Stimulated activated CD8-positive, alpha-beta memory T cell treated with anti-CD3 and anti-CD28 coated beads, Interleukin-12 subunit alpha, Interleukin-12 subunit beta, amount 100 ng/mL, for 24 hours (primary cell): ENCODE data around the gene PAX5.
A peak's percentile ranks its signal among the peaks of the same experiment; 100 is the strongest.
"Not testable (repeated sequence)": the region's sequence is repeated elsewhere in the genome, so short reads cannot be mapped to it uniquely, and the experiment has no call there.

Experiments used
- DNase-seq: peaks from one replicate; pipeline ENCODE4 v3.0.0-alpha.2; 2020; ENCODE audit errors: extremely low read depth

PAX5 gene

DNA sequence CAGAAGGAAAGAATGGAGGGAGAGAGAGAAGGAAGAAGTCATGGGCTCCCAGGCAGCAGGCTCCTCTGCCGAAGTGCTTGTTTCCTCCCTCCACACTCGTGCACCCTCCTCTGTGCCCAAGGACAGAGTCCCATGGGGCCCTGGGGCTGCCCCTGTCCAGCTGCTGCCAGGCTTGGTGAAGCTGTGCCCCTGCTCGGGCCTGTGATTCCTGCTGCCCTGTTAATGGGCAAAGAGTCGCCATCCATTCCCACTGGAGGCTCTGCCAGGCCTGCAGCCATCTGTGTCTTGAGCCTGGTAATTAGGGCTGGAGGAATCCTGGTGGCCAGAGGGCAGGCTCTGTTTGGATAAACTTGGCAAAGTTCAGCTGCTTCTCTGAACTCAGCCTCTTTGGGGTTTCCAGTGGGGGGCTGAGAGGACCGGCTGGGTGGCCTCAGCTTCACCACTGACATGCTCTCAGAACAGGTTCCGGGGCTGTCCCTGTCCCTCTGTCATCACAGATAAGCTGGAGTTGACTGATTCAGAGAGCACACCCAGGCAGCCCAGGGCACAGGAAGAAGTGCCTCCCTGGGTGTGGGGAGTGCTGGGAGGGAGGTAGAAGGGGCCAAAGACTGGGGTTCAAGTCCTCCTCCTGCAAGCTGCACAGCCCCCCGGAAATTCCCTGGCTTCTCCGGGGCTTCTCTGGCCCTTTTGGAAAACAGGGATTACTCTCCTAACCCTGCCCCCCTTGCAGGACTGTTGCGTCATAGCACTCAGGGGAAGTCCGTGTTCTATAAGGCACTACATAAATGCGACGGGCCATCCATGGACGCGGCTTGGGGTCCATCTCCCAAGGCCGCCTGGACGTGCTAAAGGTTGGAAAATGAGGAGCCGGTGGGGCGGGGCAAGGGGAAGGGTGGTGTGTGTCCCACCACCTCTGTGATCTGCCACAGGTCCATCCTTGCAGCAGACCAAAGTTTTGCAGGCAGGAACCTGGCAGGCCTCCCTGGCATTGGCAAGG, 154.8 kb downstream of the PAX5 start:
- no peak for DNase-seq

DNA sequence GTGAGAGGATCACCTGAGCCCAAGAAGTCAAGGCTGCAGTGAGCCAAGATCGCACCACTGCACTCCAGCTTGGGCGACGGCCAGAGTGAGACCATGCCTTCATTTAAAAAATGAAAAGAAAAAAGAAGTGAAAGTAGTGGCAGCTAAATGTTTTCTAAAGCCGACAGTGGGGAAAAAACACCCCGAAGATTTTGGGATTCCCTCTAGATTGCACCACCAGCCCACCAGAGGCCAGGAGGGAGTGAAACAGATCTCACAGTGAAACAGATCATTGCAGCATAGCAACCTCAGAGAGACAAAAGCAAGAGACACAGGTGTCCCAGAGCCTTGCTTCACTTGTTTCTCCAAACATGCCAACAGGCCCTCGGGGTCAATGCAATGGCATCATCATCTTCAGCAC, 156.8 kb downstream of the PAX5 start:
- DNase-seq: no peak

DNA sequence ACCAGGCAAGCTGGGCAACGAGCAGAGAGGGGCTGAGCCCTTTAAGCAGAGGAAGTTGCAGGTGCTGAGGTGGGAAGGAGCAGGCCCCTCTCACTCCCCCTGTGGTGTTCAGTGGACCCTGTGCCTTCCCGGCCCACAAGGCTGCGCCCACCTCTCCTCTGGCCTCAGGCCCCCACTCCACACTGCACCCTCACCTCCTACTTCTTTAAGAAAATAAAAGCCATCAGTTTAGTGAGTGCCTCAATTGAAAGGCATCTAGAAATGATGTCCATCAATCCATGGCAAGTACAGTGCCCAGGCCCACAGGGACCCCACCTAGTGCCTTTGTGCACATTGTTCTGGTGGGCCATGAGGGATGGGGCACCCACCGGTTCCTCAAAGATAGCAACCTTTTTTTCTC, 158.0 kb downstream of the PAX5 start:
- DNase-seq: no peak

DNA sequence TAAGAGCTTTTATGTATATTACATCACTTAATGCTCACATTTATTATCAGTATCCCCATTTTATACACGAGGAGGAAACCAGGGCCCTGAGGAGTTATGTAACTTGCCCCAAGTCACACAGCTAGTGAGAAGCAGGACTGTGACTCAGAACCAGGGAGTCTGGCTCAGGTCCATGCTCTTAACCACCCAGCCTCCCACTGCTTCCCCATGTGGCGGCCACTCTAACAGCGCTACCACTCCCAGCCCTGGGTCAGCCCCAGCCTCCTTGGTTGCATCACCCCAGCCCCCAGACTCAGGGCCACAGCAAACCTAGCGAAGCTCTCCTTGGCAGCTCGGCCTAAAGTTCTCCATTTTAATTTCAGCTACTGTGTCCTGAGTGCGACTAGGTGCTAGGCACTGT, 159.1 kb downstream of the PAX5 start:
- DNase-seq: no peak

DNA sequence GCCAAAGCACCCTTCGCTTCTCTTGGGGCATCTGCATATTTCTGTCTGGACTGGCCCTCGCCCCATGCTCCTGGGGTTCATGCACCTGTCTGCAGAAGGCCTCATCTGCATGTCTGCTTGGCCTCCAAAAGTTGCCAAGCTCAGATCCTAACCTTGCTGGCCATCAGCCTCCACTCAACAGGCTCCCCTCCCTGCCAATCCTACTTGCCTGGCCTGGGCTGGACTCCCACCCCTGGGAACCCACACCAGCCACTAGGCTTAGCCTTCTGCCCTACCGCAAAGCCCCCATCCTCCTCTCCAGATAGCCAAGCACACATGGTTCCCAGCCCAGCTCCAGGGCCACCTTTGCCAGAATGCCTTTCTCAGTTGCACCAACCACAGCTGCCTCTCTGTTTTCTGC, 159.8 kb downstream of the PAX5 start:
- DNase-seq: no peak

DNA sequence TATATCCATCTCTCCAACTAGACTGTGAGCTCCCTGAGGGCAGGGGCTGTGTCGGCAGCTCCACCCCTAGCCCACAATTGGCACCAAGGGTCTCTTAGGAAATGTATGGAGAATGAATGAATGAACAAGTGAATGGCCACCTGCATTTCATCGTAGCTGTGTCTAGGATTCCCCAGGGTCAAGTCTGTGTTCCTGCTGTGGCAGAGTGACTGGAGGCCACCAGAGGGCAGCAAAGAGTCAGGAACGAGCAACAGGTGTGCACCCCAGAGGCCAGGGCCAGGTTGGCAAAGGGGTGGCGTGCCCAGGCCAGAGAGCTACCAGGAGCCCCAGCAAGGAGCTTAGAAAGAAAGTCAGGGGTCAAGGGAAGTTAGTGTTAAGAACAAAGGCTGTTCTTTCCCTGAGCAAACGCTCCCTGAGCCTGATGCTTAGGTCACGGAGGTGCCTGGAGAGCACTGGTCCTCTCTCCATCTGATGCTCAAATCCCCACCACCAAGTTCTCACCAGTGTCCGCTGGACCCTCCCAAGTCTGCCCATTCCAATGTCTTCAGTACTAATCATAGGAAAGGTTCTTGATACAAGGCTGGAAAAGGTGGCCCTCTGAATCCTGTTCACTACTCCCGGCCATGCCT, 160.7 kb downstream of the PAX5 start:
- peak; percentile 28 for DNase-seq

DNA sequence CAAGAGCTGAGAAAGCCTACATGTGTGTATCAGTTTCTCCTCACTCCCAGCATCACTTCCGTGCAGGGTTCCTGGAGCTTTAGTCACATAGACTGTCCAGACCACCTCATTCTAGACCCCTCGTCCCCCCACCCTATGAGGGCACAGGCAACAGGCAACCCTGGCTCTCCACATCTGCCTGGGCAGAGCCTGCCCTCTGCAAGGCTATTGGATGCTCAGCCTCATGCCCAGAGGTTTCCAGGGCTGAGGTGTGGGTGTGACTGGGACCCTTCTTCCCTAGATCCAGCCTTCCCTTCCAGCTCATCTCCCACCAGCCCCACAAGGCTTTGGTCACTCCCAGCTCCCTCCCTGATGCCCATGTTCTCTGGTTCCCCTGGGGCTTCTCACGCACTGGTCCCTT, 161.4 kb downstream of the PAX5 start:
- DNase-seq: no peak

DNA sequence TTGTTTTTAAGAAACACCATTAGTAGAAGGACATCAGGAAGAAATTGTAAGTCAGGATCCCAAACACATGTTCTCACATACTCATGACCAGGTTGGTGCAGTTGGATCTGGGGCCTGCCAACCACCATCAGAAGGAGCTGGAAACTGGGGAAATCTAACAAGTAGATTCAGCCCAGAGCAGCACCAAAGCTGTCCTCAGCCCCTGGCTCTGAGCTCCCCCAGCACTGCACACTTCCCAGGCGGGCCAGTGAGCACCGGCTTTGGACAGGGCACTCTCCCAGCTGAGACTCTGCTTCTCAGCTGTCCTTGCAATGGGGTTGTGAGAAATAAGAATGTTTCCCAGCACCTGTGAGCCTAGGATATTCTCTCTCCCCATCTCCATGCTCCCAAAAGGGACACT, 162.5 kb downstream of the PAX5 start:
- DNase-seq: no peak

DNA sequence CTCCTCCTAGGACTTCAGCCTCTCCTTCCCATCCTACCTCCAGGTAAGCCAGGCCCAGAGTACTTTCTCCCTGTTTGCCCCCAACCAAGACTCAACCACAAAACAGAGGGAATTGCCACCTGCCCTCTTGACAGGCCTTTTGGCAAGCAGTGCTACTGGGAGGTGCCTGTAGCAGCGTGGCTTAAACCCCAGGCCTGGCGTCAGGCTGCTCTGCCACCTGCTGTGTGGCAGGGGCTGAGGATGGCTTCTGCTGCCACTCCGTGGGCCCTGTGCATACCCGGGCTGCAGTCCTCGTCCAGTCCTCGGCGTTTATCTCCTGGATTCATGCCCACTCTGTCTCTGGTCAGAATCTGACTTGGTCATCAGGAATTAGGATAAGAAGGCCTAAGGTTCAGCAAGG, 163.1 kb downstream of the PAX5 start:
- DNase-seq: no peak

DNA sequence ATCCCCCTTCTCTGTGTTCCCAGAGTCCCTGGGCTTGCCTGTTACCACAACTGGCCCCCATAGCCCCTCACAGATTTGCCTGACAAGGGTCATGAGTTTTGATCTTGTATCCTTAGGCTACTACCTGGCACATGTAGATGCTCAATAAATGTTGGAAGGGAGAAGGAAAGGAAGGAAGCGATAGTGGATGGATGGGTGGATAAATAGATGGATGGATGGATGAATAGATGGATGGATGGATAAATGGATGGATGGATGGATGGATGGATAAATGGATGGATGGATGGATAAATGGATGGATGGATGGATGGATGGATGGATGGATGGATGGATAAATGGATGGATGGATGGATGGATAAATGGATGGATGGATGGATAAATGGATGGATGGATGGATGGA, 164.5 kb downstream of the PAX5 start:
- not testable (repeated sequence) for DNase-seq

DNA sequence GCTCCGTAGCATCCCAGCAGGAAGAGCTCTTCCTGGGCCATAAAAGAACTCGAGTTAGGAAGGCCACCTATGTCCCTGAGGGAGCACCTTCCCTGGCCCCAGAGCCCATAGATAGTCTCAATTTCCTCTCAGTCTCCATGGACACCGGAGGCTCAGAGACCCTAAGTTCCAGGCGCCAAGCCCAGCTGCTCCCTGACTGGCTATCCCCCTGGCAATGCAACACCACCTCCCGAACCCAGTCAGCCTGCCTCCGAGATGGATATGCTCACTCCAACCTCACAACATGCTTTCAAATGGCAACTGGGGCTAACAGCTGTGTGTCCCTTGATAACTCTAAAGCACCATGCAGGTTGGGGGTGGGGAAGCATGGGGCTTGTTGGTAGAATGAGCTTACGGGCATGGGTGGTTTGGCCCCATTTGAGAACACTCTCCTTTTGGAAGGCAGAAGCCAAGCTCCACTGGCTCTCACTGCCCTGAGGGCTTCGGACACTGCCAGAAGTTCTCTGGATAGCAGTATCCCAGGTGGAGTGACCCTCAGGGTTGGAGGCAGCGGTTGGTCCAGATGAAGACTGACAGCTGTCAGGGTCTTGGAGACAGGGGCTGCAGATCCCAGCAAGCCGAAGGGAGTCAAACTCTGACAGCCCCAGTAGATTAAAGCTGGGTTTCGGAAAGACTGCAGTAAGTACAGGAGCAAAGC, 165.3 kb downstream of the PAX5 start:
- DNase-seq: no peak

DNA sequence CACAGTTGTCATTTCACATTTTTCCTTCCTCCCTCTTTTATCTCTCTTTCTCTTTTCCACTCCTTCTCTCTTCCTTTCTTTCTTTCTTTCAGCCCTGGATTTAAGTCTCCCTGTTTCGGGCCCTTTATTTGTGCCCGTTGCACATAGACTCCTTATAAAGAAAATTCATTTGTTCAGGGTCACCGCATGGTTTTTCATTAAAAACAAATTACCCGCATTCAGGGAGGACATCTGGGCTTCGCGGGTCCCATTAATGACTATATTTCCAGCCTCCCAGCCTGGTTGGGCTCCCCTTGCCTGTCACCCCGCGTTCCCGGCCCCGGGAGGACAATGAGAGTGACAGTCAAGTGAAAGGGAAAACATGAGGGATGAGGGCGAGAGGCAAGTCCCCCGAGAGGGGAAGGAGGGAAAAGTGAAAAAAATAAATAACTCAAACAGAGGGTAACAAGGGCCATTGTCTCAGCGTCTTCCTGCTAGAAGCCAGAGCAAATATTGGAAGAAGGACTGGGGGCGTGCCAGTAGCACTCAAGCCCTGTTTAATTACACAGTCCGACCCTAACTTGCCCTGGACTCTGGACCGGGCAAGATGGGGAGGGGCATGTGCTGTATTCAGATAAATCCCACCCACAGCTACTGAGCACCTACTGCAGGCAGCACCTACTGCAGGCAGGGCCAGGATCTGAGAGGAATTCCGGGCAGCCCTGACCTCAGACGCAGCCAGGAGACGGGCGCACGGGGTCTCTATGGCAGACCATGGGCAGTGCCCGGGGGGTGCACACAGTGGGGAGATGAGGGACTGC, 166.2 kb downstream of the PAX5 start:
- DNase-seq: no peak

DNA sequence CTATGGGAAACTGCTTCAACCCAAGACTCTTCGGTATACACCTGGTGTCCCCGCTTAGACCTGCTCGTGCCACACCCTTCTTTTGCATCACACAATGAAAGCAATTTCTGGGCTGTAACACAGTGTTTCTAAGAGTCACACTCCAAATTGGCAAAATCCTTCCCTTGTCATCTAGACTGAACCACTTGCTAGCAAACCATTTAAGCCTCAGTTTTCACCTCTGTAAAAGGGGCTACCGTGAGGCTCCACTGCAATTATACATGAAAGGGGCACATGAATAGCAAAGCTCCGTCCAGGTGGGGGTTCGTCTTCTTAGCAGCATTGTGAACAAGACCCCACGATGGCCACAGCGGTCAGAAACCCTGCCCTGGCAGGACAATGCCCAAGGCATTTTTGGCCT, 166.8 kb downstream of the PAX5 start:
- DNase-seq: no peak

DNA sequence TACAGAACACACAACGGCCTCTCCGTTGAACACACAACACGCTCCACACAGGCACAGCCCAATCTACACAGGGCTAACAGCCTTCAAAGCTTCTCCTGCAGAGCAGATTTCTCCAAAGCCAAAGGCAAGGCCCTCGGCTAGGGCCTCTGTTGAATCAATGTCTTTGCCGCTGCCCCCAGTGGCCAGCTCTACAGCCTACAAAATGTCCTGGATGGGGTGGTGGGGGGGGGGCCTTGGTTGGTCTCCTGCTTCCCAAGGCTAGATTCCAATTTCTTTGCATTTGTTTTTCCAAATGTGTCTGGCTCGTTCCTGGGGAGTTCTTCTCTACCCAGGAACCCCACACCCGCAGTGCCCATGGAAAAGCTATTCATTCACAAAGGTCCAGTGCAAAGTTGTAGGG, 167.2 kb downstream of the PAX5 start:
- no peak for DNase-seq

DNA sequence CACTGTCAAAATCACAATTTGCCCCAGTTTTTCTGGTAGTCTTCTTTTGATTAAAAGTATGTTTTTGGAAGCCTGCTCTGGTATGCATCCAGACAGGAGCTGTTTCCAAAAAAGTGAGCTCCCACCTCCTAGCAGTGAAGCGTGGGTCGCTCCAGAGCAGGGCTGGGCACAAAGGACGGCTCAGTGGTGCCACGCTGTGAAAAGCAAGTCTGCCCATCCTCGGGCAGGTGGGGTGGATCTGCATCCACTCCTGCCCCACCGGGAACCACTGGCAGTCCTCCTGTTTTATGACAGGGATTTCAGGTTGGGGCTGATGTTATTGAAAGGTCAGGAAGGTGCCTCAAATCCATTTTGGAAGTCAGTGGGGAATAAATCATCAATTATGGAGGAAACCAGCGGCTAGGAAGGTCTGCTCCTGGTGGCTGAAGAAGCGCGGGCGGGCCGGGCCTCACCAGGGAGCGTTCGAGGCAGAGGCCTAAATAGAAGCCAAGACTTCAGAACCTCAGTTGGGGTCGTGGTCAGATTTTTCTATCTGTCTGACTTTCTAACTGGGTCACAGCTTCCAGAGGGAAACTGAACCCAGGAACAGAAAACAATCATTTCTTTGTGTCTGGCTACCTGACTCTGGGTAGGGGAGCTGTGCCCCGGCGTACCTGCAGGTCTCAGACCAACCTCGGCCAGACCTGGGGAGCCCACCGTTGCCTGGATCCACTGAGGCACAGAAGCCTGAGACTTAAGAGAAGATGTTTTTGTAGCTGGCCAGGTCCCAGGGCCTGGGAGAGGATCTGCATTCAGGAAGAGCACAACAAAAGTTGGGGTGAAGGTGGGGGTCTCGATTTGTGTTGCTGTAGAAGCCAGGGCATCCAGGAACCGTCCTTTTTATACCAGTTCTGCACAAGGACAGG, 168.1 kb downstream of the PAX5 start:
- no peak for DNase-seq

DNA sequence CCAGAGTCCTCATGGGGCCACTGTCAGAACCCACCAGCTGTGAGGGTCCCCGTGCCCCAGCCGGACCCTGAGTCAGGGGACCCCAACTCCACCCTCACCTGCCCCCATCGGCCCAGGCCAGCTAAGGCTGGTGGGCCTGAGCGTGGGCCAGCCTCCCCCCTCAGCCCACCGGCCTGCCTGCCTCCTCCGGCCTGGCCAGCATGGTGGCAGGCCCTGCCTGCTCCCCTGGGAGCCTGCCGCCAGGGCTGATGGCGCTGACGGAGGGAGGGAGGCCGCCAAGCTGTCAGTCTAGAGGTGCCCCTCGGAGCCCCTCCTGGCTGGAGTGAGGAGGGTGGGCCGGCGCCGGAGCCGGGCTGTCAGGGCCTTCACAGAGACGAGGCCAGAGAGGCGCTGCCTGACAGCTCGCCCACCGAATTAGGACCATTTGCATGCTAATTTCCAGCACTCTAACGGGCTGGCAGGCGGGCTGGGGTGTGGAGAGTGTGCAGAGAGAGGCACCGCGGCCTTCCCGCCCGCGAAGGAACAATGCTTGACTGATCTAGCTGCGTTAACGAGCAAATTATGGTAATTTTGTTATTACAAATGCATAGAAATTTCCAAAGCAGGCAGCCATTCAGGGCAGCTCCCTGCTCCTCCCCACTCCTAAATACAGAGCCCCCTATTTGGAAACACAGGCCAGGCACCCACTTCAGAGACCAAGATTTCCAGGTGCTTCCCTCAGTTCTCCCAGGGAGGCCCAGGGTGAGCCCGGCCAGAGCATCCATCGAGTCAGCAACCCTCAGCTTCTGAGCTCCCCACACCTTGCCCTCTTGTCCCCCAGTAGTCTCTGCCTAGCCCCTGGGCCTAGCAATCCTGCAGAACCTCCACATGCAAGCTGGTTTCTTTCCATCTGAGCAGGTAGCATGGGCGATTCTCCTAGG, 169.3 kb downstream of the PAX5 start:
- DNase-seq: no peak

DNA sequence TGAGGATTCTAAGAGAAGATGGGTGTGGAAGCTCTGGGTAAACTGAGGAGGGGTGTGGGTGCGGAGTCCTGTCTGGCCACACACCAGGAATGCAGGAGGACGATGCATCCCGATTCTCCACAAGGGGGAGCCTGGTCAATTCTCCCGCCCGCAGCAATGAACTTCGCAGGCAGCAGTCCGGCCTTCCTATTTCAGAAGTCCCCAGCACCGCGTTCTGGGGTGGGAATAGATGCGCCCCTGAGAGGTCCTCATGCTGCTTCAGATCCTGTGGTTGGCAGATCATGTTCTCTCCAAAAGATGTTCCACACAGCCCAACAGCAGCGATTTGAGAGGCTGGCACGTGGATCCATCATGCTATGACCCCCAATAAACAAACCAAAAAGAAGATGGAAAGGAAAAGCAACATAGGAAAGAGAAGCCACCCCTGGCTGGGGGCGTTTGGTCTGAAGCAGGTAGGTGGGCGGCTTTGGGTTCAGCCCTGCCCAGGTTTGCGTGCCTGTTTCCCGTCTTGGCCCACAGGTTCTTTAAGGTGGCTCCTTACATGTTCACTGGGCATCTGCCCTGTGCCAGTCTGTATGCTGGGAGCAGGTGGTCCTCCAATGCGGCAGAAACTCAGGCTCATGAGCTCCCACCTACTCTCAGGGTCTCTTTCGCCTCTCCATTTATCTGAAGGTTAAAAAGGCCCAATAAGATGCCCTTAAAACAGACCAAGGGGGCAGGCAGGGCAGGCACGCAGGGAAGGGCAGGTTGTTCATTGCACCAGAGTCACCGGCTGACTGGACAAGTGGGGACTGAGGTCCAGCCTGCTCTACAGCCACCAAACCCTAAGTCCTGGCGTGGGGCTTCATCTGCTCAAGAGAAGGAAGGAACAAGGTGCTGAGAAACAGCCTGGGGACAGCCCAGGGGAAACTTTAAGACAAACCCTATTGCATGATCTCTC, 171.6 kb downstream of the PAX5 start:
- no peak for DNase-seq

DNA sequence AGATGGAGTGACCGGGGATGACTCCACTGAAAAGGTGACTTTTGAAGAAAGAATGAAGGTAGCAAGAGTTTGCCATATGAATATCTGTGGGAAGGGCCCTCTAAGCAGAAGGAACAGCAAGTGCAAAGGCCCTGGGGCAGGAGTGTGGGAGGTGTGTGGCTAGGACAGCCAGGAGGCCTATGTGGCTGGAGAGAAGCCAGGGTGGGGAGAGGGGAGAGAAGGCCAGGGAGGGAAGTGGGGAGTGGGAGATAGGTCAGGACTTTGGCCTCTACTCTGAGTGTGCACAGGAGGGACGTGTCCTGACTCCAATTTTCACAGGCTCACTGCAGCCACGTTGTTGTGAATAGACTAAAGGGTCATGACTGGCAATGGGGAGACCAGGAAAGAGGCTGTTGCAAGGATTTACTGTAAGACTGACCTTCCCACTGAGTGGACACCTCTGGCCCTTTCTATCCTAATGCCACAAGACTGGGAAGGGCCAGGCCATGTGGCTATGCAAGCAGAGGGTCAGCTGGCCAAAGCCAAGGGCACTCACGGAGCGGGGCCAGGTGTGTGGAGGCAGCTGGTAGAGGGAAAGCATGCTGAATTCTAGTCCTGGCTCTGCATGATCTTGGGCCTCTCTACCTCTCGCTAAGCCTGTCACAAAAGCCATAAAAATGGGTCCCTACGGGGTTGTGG, 172.4 kb downstream of the PAX5 start:
- DNase-seq: no peak
